ENCODE measurements around the gene PTPRD.
"Not testable (repeated sequence)": the region's sequence is repeated elsewhere in the genome, so short reads cannot be mapped to it uniquely, and the experiment has no call there.

Gene PTPRD

DNA sequence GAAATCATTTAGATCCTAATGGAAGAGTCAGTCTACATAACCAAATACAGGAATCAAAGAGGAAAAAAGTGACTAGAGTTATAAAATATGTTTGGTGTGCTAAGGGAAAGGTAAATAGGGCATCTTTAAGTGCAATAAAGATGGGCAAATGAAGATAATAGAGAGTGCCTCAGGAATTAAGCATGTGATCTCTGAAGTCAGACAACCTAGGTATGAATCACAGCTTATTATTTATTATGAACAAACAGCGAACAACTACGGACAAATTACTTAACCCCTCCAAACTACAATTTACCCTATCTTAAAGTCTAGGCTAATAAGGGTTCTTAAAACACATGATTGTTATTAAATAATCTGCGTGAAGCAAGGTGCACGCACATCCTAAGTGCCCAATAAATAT, 1903.1 kb downstream of the PTPRD start:
- H3K4me3 ChIP-seq (ENCODE audit: control insufficient read depth, low read depth, low read length), result no peak overlapping the region
- TF ChIP-seq, protein P1, sequence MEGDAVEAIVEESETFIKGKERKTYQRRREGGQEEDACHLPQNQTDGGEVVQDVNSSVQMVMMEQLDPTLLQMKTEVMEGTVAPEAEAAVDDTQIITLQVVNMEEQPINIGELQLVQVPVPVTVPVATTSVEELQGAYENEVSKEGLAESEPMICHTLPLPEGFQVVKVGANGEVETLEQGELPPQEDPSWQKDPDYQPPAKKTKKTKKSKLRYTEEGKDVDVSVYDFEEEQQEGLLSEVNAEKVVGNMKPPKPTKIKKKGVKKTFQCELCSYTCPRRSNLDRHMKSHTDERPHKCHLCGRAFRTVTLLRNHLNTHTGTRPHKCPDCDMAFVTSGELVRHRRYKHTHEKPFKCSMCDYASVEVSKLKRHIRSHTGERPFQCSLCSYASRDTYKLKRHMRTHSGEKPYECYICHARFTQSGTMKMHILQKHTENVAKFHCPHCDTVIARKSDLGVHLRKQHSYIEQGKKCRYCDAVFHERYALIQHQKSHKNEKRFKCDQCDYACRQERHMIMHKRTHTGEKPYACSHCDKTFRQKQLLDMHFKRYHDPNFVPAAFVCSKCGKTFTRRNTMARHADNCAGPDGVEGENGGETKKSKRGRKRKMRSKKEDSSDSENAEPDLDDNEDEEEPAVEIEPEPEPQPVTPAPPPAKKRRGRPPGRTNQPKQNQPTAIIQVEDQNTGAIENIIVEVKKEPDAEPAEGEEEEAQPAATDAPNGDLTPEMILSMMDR (IDR thresholded peaks at IDR 0.05; ENCODE audit: control insufficient read depth, insufficient read depth, low read depth, low read length, missing control alignments), result no peak
- DNase-seq (ENCODE audit: low read depth), result no peak

DNA sequence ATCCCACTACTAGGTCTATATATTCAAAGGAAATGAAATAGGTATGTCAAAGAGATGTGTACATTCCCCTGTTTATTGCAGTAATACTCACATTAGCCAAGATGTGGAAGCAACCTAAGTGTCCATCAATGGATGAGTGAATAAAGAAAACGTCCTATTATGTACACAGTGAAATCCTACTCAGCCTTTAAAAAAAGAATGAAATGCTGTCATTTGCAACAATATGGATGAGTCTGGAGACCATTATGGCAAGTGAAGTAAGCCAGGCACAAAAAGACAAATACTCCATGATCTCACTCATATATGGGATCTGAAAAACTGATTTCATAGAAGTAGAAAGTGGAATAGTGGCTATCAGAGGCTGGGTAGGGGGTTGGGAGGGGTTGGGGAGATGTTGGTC, 1904.1 kb downstream of the PTPRD start:
- TF ChIP-seq, protein P1 (IDR thresholded peaks at IDR 0.05; ENCODE audit: control insufficient read depth, insufficient read depth, low read depth, low read length, missing control alignments), result no peak
- no peak overlapping the region for H3K4me3 ChIP-seq (ENCODE audit: control insufficient read depth, low read depth, low read length)
- DNase-seq (ENCODE audit: low read depth), result no peak

DNA sequence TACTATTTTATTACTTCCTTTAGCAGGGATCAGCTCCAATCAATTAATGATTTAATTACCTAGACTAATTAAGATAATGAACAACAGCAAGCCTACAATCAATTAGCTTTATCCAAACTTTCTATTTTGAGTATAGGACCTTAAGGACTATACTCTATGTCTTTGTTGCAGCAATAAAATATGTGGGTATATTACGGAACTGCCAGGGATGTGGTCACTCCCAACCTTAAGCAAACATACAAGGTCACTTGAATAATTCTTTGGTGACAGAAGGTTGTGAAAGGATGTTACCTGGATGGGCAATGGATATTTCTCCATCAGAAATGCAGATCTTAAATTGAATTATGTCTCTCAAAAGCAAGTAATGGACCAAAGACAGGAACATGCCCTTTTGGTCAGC, 1905.8 kb downstream of the PTPRD start:
- DNase-seq (ENCODE audit: low read depth), result no peak
- TF ChIP-seq, protein P1 (IDR thresholded peaks at IDR 0.05; ENCODE audit: control insufficient read depth, insufficient read depth, low read depth, low read length, missing control alignments), result no peak
- H3K4me3 ChIP-seq (ENCODE audit: control insufficient read depth, low read depth, low read length), result no peak overlapping the region

DNA sequence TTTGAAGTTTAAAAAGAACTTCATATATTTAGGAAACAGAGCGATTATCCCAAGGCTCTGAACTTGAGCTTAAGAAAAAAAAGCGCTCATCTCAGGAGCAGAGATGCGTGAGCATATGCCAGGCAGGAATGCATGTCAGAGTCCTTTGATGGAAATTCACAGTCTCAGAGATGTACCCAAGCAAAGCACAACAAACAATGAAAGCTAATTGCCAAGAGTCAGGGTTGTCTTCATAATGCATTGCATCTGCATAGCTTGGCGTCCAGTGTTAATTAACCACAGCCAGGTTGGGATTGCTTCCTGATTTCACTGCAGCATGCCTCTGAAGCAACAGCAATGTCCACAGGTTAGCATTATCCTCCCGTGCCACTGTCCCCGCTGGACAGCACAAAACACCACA, 1906.3 kb downstream of the PTPRD start:
- DNase-seq (ENCODE audit: low read depth), result no peak
- H3K4me3 ChIP-seq (ENCODE audit: control insufficient read depth, low read depth, low read length), result no peak overlapping the region
- TF ChIP-seq, protein P1 (IDR thresholded peaks at IDR 0.05; ENCODE audit: control insufficient read depth, insufficient read depth, low read depth, low read length, missing control alignments), result no peak

DNA sequence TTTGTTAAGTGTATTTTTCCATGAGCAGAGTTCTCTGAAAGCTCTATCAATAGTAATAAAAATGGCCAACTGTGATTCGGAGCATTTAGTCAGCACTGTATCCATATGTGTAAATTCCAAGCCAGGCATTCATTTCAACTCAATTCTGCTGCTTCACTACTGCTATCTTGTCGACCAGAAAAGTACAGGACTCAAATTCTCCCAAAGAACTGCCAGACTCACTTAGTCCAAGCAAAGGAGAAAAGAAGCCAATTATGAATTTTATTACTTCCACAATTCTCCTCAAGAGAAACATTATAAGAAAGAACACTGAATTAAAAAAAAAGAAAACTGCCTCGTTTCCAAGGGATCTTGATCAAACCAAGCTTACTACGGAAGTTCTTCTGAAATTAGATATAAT, 1906.9 kb downstream of the PTPRD start:
- H3K4me3 ChIP-seq (ENCODE audit: control insufficient read depth, low read depth, low read length), result no peak overlapping the region

DNA sequence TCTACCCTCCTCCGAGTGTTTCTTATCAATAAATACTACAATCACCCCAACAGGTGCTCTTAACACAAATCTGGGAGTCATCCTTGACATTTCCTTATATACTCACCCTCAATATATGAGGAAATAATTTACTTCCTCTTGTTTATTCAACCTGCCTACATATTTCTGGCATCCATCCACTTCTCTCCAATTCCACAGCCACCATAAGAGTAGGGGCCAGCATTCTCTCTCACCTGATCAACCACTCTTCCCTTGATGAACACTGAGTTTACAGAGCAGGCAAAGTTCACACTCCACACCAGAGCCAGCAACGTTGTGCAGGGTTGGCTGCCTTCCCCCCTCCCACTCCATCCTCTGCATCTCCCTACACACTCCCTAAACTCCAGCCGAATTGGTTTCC, 1908.9 kb downstream of the PTPRD start:
- H3K4me3 ChIP-seq (ENCODE audit: control insufficient read depth, low read depth, low read length), result no peak overlapping the region
- DNase-seq (ENCODE audit: low read depth), result no peak
- TF ChIP-seq, protein P1 (IDR thresholded peaks at IDR 0.05; ENCODE audit: control insufficient read depth, insufficient read depth, low read depth, low read length, missing control alignments), result no peak

More for the DNA sequence above, 1906.9 kb downstream of the PTPRD start:
- no peak for DNase-seq (ENCODE audit: low read depth)
- TF ChIP-seq, protein P1 (IDR thresholded peaks at IDR 0.05; ENCODE audit: control insufficient read depth, insufficient read depth, low read depth, low read length, missing control alignments), result no peak

DNA sequence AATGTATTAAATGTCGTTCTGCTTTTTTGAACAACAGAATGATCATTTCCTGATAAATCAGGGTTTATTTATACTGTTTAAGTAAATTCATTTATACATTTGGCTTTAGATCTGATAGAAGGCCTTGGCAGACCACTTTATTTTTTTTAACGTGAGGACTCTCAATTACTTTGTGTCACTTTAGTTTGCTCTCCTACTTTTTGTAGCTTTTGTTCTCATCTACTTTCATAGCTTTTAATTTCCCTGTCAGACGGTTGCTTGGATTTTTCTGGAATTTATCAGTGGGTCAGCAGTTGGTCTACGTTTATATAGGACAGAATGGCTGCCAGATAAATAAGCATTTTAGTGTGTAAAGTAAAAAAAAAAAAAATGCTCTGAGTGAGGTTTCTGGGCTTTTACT, 1910.9 kb downstream of the PTPRD start:
- no peak overlapping the region for H3K4me3 ChIP-seq (ENCODE audit: control insufficient read depth, low read depth, low read length)
- DNase-seq (ENCODE audit: low read depth), result no peak
- TF ChIP-seq, protein P1 (IDR thresholded peaks at IDR 0.05; ENCODE audit: control insufficient read depth, insufficient read depth, low read depth, low read length, missing control alignments), result no peak

DNA sequence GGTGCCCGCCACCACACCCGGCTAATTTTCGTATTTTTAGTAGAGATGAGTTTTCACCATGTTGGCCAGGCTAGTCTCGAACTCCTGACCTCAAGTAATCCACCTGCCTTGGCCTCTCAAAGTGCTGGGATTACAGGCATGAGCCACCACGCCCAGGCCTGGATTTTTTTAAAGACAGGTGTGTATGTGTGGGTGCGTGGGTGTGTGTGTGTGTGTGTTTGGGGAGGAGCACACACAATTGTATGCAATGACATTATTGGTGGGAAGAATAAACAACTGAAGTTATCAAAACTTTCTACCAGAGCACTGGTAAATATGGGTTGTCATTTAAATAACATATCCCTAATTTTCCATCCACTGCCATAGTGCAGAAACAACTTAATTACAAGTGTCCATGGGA, 1915.2 kb downstream of the PTPRD start:
- DNase-seq (ENCODE audit: low read depth); H3K4me3 ChIP-seq (ENCODE audit: control insufficient read depth, low read depth, low read length): not testable (repeated sequence)
